GM12801 (cell line): ENCODE measurements around the gene SHB.

ENCODE experiments used
- TF ChIP-seq, protein P1 (sequence below): IDR thresholded peaks from one replicate; pipeline ENCODE4 v1.5.1; 2011; ENCODE audit warnings: control low read depth; ENCODE audit not compliant: insufficient read length; ENCODE audit errors: extremely low read depth

SHB gene

GRCh38 chr9:37897665-37898064 is 171.4 kb downstream of the SHB start:
- TF ChIP-seq, protein P1, sequence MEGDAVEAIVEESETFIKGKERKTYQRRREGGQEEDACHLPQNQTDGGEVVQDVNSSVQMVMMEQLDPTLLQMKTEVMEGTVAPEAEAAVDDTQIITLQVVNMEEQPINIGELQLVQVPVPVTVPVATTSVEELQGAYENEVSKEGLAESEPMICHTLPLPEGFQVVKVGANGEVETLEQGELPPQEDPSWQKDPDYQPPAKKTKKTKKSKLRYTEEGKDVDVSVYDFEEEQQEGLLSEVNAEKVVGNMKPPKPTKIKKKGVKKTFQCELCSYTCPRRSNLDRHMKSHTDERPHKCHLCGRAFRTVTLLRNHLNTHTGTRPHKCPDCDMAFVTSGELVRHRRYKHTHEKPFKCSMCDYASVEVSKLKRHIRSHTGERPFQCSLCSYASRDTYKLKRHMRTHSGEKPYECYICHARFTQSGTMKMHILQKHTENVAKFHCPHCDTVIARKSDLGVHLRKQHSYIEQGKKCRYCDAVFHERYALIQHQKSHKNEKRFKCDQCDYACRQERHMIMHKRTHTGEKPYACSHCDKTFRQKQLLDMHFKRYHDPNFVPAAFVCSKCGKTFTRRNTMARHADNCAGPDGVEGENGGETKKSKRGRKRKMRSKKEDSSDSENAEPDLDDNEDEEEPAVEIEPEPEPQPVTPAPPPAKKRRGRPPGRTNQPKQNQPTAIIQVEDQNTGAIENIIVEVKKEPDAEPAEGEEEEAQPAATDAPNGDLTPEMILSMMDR = no peak

DNA sequence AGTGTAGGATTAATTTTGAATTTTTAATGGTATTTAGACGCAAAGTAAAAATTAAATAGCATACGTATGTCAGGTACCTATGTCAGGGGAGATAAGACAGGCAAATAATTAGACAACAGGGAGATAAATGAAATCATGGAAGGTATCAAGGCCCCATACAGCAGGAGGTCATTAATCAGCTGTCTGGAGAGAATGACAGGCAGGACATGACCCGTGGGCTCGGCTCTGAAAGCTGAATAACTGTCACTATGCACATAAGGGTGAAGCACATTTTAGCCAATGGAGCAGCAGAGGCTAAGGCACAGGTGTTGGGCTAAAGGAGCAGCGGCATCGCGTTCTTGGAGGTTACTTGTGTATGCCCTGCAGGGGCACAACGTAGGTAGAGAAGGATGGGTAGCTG is 177.0 kb downstream of the SHB start:
- TF ChIP-seq, protein P1 = no peak

DNA sequence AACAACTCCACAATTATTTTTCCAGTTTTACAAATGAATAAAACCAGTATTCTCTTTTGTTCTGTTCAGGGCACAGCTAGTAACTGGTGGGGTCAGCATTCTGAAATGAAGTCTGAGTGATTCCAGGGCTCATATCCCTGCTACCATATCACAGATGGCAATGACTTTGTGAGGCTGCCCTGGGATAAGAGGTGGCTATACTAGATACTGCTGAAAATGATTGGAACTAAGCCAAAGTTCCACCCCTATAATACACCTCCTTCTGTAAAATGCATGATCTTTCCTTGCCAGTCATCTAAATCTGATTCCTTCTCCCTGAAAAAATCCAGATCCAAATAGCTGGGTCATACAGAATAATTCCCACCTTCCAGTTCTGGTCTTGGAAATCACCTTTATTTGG is 179.5 kb downstream of the SHB start:
- TF ChIP-seq, protein P1 = no peak

DNA sequence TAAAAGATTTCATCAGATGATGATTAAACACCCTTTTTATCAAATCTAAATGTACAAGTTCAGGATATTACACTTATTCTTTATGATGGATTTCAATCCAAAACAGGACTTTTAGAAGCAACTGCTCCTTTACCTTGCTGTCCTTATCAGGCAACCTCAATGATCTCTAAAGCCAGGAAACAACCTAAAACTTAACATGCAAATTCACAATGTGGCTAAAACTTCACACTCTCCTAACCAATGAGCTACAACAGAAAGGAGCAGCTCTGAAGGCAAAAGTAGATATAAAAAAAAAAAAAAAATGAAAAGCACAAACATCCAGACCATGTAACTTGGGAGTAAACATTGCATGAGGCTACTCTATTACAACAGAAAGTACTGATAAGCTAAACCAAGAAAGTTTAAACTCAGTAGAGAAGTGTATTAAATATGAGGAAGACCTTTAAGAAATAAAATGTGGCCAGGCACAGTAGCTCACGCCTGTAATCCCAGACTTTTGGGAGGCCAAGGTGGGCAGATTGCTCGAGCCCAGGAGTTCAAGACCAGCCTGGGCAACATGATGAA is 188.0 kb downstream of the SHB start:
- TF ChIP-seq, protein P1 = no peak

DNA sequence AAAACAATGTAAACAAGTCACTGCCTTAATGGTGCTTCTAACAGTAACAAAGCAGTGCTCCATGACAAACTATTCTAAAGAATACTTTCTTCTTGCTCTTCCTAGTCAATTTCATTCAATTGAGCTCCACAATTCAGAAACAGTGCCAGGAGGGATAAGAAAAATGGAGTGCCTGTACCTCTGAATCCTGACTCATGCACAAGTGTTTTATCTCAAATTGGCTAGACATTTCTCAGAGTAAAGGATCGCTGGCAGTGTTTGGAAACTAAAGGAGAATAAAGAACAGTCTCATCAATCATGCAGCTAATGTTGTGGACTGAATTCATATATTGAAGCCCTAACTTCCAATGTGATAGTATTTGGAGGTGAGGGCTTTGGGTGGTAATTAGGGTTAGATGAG is 192.7 kb downstream of the SHB start:
- TF ChIP-seq, protein P1 = no peak

- TF ChIP-seq, protein P1 = no peak
Observed at GRCh38 chr9:37873955-37874354, 195.1 kb downstream of the SHB start.

- TF ChIP-seq, protein P1 = no peak
Observed at GRCh38 chr9:37870799-37871176, 198.2 kb downstream of the SHB start.
